K562 (cell line): ENCODE results near the gene MTMR3. TPM values are rescaled to one million over a fixed set of nuclear protein-coding genes. Genes with fewer than 3 reads are reported as not detected.
A peak's percentile ranks its signal among the peaks of the same experiment; 100 is the strongest.

ENCODE experiments used
- C11orf30 ChIP-seq: fragments of 450-650 bp; IDR thresholded peaks from 2 replicates; pipeline ENCODE4 v1.6.1; 2016; ENCODE audit warnings: low read depth, mild to moderate bottlenecking
- GABPB2 ChIP-seq: fragments of 250-450 bp; sonication (Bioruptor Pico); conservative IDR thresholded peaks from 2 replicates; pipeline ENCODE4 v1.5.1; 2021; ENCODE audit warnings: mild to moderate bottlenecking
- GMEB1 ChIP-seq: fragments of 250-450 bp; sonication (Bioruptor Pico); IDR thresholded peaks from 2 replicates; pipeline ENCODE4 v1.4.0; 2020; ENCODE audit warnings: mild to moderate bottlenecking
- HEY1 ChIP-seq: fragments of 250-450 bp; sonication (Bioruptor Pico); IDR thresholded peaks from 2 replicates; pipeline ENCODE4 v1.5.0; 2020; ENCODE audit warnings: mild to moderate bottlenecking, moderate library complexity, borderline replicate concordance
- MGA ChIP-seq: fragments of 450-650 bp; IDR thresholded peaks from 2 replicates; pipeline ENCODE4 v1.6.1; 2016; ENCODE audit warnings: mild to moderate bottlenecking, moderate library complexity
- POLR2AphosphoS5 ChIP-seq: IDR thresholded peaks from 2 replicates; pipeline ENCODE4 v1.6.1; 2011; ENCODE audit warnings: mild to moderate bottlenecking, low read depth, low read length, moderate library complexity; ENCODE audit not compliant: control insufficient read depth, insufficient read depth
- PTBP1 ChIP-seq: fragments of 200-400 bp; formaldehyde crosslinking; IDR thresholded peaks from 2 replicates; pipeline ENCODE4 v1.6.1; 2017; ENCODE audit warnings: low read depth, low read length
- RB1 ChIP-seq: fragments of 450-650 bp; IDR thresholded peaks from 2 replicates; pipeline ENCODE4 v1.6.1; 2017; ENCODE audit warnings: low read depth, mild to moderate bottlenecking
- SMAD1 ChIP-seq: fragments of 150-350 bp; IDR thresholded peaks from 2 replicates; pipeline ENCODE4 v1.6.1; 2014; ENCODE audit warnings: low read length, low read depth; ENCODE audit not compliant: partially characterized antibody
- SMAD4 ChIP-seq: fragments of 250-450 bp; sonication (Bioruptor Pico); conservative IDR thresholded peaks from 2 replicates; pipeline ENCODE4 v1.8.0; 2021; ENCODE audit warnings: inconsistent platforms, mild to moderate bottlenecking, moderate library complexity
- SMARCE1 ChIP-seq: fragments of 450-650 bp; IDR thresholded peaks from 2 replicates; pipeline ENCODE4 v1.7.1; 2016; ENCODE audit warnings: mild to moderate bottlenecking
- SNAPC5 ChIP-seq: fragments of 250-450 bp; sonication (Bioruptor Pico); IDR thresholded peaks from 2 replicates; pipeline ENCODE4 v1.8.0; 2021; ENCODE audit warnings: moderate library complexity, mild to moderate bottlenecking, inconsistent platforms
- TEAD4 ChIP-seq, 2 experiments: sonication (generic) in 1 of 2; formaldehyde crosslinking in 1 of 2; IDR thresholded peaks; 2 replicates each; pipeline versions ENCODE4 v1.6.1 to v1.8.0; 2012 to 2022; ENCODE audit warnings: borderline replicate concordance in 1 of 2, inconsistent platforms in 1 of 2, low read length in 1 of 2, mild to moderate bottlenecking in 1 of 2, missing genetic modification reagents in 1 of 2
- ZC3H4 ChIP-seq: sonication (generic); formaldehyde crosslinking; IDR thresholded peaks from 2 replicates; pipeline ENCODE4 v1.9.0; 2021; ENCODE audit warnings: missing genetic modification reagents, borderline replicate concordance
- ZNF165 ChIP-seq: fragments of 250-450 bp; sonication (Bioruptor Pico); IDR thresholded peaks from 2 replicates; pipeline ENCODE4 v1.4.0; 2020; ENCODE audit warnings: borderline replicate concordance
- ZNF583 ChIP-seq: fragments of 250-450 bp; sonication (Bioruptor Pico); IDR thresholded peaks from 2 replicates; pipeline ENCODE4 v1.4.0; 2020
- polyA plus RNA-seq, 8 experiments: library from polyadenylated mRNA; depleted of rRNA in 4 of 8; stranded (reverse) in 5 of 8; unstranded in 3 of 8; fragments of >200 nt; fragmentation: Nextera tagmentation in 2 of 8; fragmentation: Illumina TruSeq in 1 of 8; extraction: Ambion mirVana in 2 of 8; extraction: Trizol in 1 of 8; gene quantifications; 2 replicates each; pipeline versions ENCODE4 v1.2.1 to v1.2.3, GENCODE V29; 2011 to 2014; ENCODE audit warnings: inconsistent platforms in 1 of 8, missing spikeins in 1 of 8
- total RNA-seq, 7 experiments: library from RNA; depleted of rRNA in 6 of 7; stranded (reverse); fragments of >200 nt in 6 of 7; fragmentation: Illumina TruSeq in 2 of 7; extraction: Trizol in 2 of 7; gene quantifications; 2 replicates each; pipeline versions ENCODE4 v1.2.1 to v1.2.3, GENCODE V29; 2011 to 2021; ENCODE audit warnings: low replicate concordance in 1 of 7

MTMR3 gene
- total and polyA plus RNA-seq, 9 of the 15 experiments (the other 6 are each of a cell fraction or from before 2014, with no cell fraction given) = 1.6 to 13.7 (median 7.9) TPM

GRCh38 chr22:29951791-29952413 is 68.9 kb downstream of the MTMR3 start (continued):
- TF ChIP-seq SMARCE1 (peak; percentile 91), GABPB2 (CRISPR knock-in tag) (no peak), ZC3H4 (CRISPR knock-in tag) (no peak), ZNF165 (CRISPR knock-in tag) (no peak), SNAPC5 (CRISPR knock-in tag) (no peak), SMAD4 (CRISPR knock-in tag) (peak; percentile 84), PTBP1 (no peak), SMAD1 (no peak), ZNF583 (CRISPR knock-in tag) (no peak), GMEB1 (CRISPR knock-in tag) (no peak), HEY1 (CRISPR knock-in tag) (no peak), TEAD4 (IDR thresholded peaks at IDR 0.05; ENCODE audit: low read length) (peak; percentile 98), TEAD4 (CRISPR knock-in tag; IDR thresholded peaks at IDR 0.05; ENCODE audit: borderline replicate concordance) (no peak), MGA (peak; percentile 20; the same call in 1 of the 2 replicates), POLR2AphosphoS5 (peak; percentile 94), C11orf30 (no peak), RB1 (no peak)
